MCF 10A (cell line): ENCODE data around the gene MYLK. TPM values are rescaled to one million over a fixed set of nuclear protein-coding genes. Genes with fewer than 3 reads are reported as not detected.

Source experiments
- BruUV-seq: library from RNA; stranded (reverse); fragments of 400-500 nt; replicated peaks from 2 replicates; lab custom pipeline; 2021; lab: Mats Ljungman, UMichigan
- CTCF ChIA-PET: fragments of 300-600 bp; sonication (Branson Sonifier 250); formaldehyde crosslinking; extraction: SDS; loops from one replicate; lab custom pipeline; 2021; ENCODE audit warnings: antibody characterized with exemption, inconsistent platforms; lab: Yijun Ruan, JAX
- POLR2A ChIA-PET: fragments of 300-600, 350-650 bp; sonication (Branson Sonifier 250); formaldehyde crosslinking; extraction: SDS; loops from one replicate; lab custom pipeline; 2020; ENCODE audit warnings: antibody characterized with exemption, inconsistent platforms; lab: Yijun Ruan, JAX
- DNase-seq: peaks from one replicate; pipeline ENCODE4 v3.0.0-alpha.2; 2018; ENCODE audit not compliant: unreplicated experiment
- H3K27ac Mint-ChIP-seq: one replicate; pipeline ENCODE4 v1.8.0; 2022; ENCODE audit warnings: mild to moderate bottlenecking, low read depth, mixed read lengths; ENCODE audit not compliant: unreplicated experiment
- H3K27me3 Mint-ChIP-seq: one replicate; pipeline ENCODE4 v1.8.0; 2022; ENCODE audit warnings: mixed read lengths; ENCODE audit not compliant: insufficient read depth, unreplicated experiment
- H3K36me3 Mint-ChIP-seq: one replicate; pipeline ENCODE4 v1.8.0; 2022; ENCODE audit warnings: mild to moderate bottlenecking, moderate library complexity, mixed read lengths; ENCODE audit not compliant: insufficient read depth, unreplicated experiment
- H3K4me1 Mint-ChIP-seq: one replicate; pipeline ENCODE4 v1.8.0; 2022; ENCODE audit warnings: mixed read lengths; ENCODE audit not compliant: insufficient read depth, unreplicated experiment
- H3K4me3 Mint-ChIP-seq: one replicate; pipeline ENCODE4 v1.8.0; 2022; ENCODE audit warnings: mild to moderate bottlenecking, moderate library complexity, mixed read lengths; ENCODE audit not compliant: unreplicated experiment
- H3K9me3 Mint-ChIP-seq: one replicate; pipeline ENCODE4 v1.8.0; 2022; ENCODE audit warnings: mixed read lengths; ENCODE audit not compliant: unreplicated experiment
- intact Hi-C: fragments of 100-400 bp; cut with micrococcal nuclease; formaldehyde crosslinking; loops from 2 replicates; pipeline ENCODE4 v1.14.1; 2022
- total RNA-seq: library from RNA; stranded (reverse); gene quantifications from 2 replicates; pipeline ENCODE4 v1.2.3, GENCODE V29; 2022
- TF ChIP-seq, protein P1 (sequence below): fragments of 200-600 bp; IDR thresholded peaks from one replicate; pipeline ENCODE4 v1.8.0; 2022; ENCODE audit warnings: antibody characterized with exemption, mild to moderate bottlenecking; ENCODE audit not compliant: unreplicated experiment

MYLK gene
- total RNA-seq, 1 experiment from 2014 or later = 2.3 TPM

DNA sequence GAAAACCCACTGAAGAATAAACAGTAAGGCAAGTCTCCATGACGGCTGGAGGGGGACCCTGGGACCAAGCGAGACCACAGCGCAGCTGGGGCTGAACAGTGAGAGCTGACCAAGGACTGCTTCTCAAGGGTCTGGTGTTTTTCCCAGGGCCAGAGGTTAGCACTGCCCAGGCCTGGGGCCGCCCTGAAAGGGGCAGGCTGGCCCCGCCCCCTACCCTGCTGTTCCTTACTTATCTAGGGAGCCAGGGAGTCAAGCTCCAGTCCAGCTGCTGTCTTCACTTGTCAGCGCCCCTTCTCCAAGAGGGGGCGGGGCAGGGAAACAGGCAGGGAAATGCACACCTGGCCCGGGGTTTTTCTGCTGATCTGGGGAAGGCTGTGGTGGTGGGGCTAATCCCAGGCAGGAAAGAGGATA lies 247.7 kb downstream of the MYLK start:
- no TSS peak for BruUV-seq
- DNase-seq = no peak
- intact Hi-C loops = no loop called here
- TF ChIP-seq, protein P1, sequence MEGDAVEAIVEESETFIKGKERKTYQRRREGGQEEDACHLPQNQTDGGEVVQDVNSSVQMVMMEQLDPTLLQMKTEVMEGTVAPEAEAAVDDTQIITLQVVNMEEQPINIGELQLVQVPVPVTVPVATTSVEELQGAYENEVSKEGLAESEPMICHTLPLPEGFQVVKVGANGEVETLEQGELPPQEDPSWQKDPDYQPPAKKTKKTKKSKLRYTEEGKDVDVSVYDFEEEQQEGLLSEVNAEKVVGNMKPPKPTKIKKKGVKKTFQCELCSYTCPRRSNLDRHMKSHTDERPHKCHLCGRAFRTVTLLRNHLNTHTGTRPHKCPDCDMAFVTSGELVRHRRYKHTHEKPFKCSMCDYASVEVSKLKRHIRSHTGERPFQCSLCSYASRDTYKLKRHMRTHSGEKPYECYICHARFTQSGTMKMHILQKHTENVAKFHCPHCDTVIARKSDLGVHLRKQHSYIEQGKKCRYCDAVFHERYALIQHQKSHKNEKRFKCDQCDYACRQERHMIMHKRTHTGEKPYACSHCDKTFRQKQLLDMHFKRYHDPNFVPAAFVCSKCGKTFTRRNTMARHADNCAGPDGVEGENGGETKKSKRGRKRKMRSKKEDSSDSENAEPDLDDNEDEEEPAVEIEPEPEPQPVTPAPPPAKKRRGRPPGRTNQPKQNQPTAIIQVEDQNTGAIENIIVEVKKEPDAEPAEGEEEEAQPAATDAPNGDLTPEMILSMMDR = no peak
- POLR2A ChIA-PET = no interaction called here
- Mint-ChIP-seq H3K4me1 (no peaks in the 10 kb centered on the region), H3K4me3 (no peak overlapping the region), H3K36me3 (peaks cover 20% of the 10 kb centered on the region), H3K27ac (no peak overlapping the region), H3K9me3 (no peaks in the 10 kb centered on the region), H3K27me3 (no peaks in the 10 kb centered on the region)
- CTCF ChIA-PET = interaction anchor here (0.9 kb wide), 1 partner anchor 16 kb away, joined by 4 read pairs; no protein-coding TSS in a partner anchor

DNA sequence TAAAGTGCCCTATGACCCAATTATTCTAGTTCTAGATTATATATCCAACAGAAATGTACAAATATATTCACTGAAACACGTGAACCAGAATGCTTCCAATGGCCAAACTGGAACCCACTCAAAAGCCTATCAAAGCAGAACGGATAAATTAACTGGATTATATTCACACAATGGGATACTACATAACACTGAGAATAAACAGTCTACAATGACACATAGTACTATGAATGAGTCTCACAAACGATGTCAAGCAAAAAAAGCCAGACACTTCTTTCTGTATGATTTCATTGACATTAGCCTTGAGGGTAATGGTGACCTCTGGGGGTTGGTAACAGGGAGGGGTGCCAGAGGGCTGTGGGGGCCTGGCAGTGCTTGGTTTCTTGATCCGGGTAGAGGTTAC lies 248.4 kb downstream of the MYLK start:
- Mint-ChIP-seq H3K36me3 (peaks cover 21% of the 10 kb centered on the region), H3K4me3 (no peak overlapping the region), H3K27me3 (no peaks in the 10 kb centered on the region), H3K9me3 (no peaks in the 10 kb centered on the region), H3K4me1 (no peaks in the 10 kb centered on the region), H3K27ac (no peak overlapping the region)
- TF ChIP-seq, protein P1 = no peak
- no peak for DNase-seq
- intact Hi-C loops = no loop called here
- CTCF ChIA-PET = no interaction called here
- BruUV-seq = no TSS peak
- POLR2A ChIA-PET = no interaction called here

DNA sequence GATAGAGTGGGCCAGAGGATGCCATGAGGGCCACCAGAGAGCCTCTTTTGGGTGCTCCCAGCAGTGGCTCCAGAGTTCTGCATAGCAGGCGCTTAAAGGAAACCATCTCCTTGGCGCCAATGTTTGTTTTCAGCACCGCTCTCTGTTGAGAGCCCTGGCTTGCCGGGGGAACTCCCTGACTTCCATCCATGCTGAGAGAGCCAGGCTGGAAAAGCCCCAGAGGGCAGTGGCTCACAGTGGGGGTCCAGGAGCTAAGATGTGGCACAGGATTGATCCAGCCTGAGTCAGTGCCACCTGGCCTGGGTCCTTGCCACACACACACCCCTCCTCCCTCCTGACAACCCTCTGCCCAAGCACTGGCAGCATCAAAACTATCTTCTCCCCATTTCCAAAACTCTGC lies 248.9 kb downstream of the MYLK start:
- Mint-ChIP-seq H3K4me1 (no peaks in the 10 kb centered on the region), H3K36me3 (peaks cover 21% of the 10 kb centered on the region), H3K27ac (no peak overlapping the region), H3K27me3 (no peaks in the 10 kb centered on the region), H3K4me3 (no peak overlapping the region), H3K9me3 (no peaks in the 10 kb centered on the region)
- intact Hi-C loops = no loop called here
- no peak for DNase-seq
- TF ChIP-seq, protein P1 = no peak
- CTCF ChIA-PET = no interaction called here
- BruUV-seq = no TSS peak
- POLR2A ChIA-PET = no interaction called here

- POLR2A ChIA-PET = interaction anchor here (0.6 kb wide), 1 partner anchor 8 kb away, joined by 4 read pairs; no protein-coding TSS in a partner anchor
- no TSS peak for BruUV-seq
These were observed 249.7 kb downstream of the MYLK start for GRCh38 chr3:123634149-123635051.

More at GRCh38 chr3:123634149-123635051, 249.7 kb downstream of the MYLK start:
- TF ChIP-seq, protein P1 = no peak
- intact Hi-C loops = no loop called here
- CTCF ChIA-PET = interaction anchor here (0.5 to 2.5 kb wide), 4 partner anchors 8 to 18 kb away, joined by 3 to 13 read pairs (median 8); no protein-coding TSS in a partner anchor
- Mint-ChIP-seq H3K36me3 (peaks cover 22% of the 10 kb centered on the region), H3K4me3 (no peak overlapping the region), H3K9me3 (no peaks in the 10 kb centered on the region), H3K27ac (no peak overlapping the region), H3K27me3 (no peaks in the 10 kb centered on the region), H3K4me1 (no peaks in the 10 kb centered on the region)
- DNase-seq = no peak
